ENCODE measurements around the gene OSBPL8.
"Not testable (repeated sequence)": the region's sequence is repeated elsewhere in the genome, so short reads cannot be mapped to it uniquely, and the experiment has no call there.

OSBPL8 gene

DNA sequence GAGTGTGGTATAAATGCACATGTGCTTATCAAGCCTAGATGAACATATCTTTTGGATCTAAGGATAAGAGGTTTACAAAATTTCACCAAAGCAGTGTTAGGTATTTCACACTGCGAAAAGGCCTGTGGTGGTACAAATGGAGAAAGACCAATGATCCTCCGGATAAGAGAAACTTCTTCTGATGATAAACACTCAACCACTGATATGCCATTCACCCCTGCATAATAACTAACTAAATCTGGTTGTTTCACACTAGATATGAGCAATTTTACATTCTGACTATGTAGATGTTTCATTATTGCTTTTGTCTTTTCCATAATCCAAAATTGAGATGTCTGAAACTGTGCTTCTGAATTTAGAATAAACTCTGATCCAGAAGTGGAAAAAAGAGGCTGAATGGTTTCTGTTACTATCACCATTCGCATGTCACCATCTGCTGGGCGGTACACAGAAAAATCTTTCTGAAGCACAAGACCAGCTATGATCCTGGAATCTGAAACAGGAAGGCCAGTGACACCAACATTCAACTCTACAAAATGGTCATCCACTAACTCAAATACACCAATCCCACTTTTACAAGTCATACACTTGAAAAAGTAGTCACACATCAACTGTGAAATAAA is 212.7 kb downstream of the OSBPL8 start:
- peak; percentile 63 to 64 for DNase-seq

DNA sequence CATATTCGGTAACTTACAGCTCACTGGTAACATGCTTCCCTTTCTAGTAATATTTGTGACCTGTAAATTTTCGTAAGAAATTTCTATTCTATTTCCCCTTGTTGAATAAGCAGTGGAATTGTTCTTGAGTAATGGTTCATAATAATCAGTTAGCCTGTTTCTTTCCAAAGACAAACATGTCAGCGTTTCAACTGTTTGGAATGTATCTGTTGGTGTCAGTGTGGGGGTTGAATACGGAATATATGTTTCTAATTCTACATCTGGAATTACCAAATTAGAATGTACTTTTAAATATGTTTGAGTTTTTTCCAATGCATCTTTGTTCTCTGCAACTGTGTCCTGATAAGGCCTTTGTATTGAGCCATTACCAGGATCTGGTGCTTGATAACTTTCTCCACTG is 213.3 kb downstream of the OSBPL8 start:
- DNase-seq: no peak

DNA sequence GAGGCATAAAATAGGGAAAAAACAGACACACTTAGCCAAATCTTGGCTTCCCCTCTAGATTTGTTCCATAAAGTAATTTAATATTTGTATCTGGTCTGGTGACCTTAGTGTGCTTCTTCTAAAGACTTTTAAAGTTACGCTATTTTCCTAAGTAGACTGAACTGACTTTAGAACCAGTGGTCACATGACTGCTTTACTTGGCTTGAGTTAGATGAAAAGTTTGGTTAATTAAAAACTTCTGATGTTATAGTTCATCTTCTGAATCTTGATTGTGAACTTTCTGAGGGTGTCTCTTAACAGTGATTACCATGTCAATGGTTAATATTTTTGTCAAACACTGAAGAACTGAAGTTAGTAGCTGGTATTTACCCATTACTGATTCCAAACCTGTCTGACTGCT is 214.0 kb downstream of the OSBPL8 start:
- no peak for DNase-seq

DNA sequence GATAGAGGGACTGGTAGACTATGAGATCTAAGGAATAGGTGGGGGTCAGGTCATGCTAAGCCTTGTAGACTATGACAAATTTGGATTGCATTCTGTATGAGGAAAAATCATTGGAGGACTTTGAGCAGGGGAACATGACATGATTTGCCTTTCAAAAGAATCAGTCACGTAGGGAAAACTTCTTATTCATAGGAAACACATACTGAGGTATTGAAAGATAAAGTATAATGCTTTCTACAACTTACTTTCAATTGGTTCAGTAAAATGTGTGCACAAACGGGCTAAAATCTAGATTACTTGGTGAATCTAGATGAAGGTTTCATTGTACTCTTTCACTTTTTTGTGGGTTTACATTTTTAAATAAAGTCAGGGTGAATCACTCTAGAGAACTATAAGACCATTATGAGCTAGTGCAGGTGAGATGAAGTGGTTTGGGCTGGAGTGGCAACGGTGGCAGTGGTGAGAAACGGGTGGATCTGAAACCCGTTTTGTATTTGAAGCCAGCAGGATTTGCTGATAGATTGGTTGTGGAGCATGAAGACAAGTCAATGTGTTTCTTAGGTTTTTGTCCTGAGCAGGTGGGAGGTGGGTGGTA is 218.0 kb downstream of the OSBPL8 start:
- no peak for DNase-seq

DNA sequence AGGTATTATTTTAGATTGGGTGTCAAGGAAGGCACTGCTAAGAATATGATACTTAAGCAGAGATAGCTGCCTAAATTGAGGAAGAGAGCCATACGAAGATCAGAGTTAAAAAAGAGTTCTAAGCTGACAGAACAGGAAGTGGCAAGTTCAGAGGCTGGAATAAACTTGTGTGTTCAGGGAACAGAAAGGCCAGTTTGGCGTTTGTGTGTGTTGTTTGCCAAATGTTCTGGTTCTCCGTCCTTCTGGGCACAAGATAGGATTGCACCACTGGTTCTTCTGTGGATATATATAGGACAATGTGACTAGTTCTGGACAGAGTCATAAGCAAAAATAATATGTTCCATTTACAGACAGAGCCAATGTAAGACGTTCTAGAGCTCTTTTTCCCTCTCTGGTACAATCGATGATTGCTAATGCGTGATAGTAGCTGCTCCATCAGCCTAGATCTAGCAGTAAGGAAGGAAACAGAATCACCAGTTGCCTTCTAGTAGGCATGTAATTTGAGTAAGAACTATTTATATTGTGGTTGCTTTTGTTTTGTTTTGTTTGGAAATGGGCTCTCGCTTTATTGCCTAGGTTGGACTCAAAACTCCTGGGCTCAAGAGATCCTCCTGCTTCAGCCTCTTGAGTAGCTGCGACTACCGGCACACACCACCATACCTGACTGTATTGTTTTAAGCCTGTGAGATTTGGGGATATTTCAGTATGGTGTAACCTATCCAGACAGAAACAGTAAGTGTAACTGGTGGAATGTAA is 218.7 kb downstream of the OSBPL8 start:
- DNase-seq: peak in 1 of 2 experiments; percentile 3

DNA sequence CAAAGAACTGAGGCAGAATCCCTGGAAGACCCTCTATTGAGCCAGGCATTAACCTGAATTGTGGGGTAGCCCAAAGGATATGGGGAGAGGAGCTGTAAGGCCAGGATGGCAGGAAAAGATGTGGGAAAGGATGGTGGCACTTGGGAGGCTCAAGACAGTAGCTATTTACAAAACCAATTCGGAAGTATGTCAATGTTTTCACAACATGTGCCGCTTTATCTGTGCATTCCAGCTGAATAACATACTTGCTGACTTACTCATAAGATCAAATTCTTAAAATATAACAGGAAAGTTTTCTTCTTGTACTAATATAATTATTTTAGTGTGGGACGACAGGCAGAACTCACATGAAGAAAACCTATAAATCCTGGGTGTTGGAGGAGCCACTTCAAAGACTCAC is 222.0 kb downstream of the OSBPL8 start:
- DNase-seq: no peak

DNA sequence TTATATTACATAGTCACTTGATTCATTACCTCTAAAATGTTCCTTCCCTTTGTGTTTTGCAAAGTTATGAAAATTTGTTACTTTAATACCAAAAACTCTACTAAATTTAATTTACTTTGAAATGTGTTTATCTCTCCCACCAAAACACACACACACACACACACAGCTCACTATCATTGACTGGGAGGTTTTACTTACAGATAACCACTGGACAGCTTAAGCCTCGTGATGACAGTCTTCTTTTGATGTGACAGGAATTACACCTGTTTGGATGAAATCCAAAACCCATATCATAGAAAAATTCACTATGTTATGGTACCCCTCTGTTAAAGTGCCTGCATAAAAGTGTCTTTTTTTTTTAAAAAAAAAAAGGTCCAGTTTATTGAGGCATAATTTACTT is 227.0 kb downstream of the OSBPL8 start:
- no peak for DNase-seq

DNA sequence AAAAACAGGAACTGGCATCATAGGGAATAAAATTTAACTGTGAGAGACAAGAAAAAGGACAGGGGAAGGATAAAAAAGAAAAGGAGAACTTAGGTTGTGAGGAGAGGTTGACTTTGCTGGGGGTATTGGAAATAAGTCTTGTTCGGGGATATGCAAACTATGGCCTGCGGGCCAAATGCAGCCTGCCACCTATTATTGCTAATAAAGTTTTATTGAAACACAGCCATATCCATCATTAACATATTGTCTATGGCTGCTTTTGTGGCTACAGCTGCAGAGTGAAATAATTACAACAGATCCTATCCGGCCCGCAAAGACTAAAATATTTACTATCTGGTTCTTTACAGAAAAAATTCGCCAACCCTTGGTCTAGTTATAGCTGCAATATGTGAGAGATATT is 230.0 kb downstream of the OSBPL8 start:
- DNase-seq: no peak

DNA sequence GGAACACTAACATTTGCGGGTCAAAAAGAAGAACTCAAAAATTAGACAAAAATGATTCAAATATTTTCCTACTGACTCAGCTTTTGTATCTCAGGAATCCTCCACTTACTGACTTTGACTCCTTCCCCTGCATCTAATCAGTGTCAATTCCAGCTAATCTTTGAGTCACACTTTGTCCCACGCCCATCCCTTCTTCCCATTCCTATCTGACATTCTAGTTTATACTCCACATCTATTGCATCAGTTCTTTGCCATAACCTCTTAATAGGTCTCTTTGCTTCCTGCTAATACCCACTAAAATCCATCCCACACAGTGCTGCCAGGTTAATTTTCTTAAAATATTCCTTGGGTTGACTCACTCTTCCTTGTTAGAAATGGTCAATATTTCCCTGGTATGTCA is 230.4 kb downstream of the OSBPL8 start:
- no peak for DNase-seq

DNA sequence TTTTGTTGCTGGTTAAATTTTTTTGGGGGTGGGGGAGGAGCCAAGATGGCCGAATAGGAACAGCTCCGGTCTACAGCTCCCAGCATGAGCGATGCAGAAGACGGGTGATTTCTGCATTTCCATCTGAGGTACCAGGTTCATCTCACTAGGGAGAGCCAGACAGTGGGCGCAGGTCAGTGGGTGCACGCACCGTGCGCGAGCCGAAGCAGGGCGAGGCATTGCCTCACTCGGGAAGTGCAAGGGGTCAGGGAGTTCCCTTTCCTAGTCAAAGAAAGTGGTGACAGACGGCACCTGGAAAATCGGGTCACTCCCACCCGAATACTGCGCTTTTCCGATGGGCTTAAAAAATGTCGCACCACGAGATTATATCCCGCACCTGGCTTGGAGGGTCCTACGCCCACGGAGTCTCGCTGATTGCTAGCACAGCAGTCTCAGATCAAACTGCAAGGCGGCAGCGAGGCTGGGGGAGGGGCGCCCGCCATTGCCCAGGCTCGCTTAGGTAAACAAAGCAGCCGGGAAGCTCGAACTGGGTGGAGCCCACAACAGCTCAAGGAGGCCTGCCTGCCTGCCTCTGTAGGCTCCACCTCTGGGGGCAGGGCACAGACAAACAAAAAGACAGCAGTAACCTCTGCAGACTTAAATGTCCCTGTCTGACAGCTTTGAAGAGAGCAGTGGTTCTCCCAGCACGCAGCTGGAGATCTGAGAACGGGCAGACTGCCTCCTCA is 239.8 kb downstream of the OSBPL8 start:
- not testable (repeated sequence) for DNase-seq

DNA sequence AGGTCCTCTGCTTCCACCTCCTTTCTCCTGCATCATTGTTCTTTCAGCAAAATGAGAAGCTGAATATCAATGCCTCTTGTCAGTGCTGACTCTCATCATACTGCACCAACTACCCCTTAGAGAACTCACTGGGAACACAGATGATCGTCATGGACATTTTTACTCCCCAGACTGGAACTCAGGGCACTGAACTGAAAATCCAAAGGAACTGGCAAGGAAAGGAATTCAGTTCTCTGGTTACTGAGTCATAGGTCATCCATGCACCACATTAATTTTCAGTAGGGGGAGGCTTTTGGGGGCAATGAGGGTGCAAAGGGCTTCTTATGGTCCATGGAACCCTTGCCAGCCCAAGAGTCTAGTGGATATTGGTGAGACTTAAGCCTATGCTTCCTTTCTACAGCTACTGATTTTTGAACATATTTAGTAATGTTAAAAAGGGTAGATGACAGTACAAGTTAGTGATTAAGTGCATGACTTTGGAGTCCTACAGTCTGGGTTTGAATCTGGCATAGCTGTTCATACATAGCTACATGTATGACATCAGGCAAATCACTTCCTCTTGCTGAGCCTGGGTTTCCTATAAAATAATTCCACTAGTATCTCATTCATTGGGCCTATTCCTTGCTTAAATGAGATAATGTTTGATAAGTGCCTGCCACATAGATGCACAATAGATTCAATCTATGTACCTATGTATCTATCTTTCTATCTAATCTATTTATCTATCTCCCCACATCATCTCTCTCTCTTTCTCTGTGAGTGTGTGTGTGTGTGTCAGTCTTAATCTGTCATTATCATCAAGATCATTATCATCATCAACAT is 240.6 kb downstream of the OSBPL8 start:
- DNase-seq: no peak

DNA sequence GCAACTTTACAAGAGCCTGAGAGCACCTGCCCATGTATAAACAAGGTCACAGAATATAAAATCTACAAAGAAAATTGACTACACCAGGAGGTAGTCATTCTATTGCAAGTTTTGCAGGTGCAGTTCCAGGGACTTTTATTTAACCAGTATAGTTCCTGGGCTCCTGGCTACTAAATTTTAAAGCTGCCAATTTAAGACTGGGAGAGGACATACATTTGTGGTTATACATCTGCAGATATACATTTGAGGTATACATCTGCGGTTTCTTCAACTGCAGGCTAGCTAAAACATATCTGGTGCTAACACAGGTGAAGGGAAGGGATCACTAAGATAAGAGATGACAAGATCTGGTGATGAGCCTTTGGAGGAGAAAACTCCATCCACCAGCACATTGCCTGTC is 241.6 kb downstream of the OSBPL8 start:
- no peak for DNase-seq

DNA sequence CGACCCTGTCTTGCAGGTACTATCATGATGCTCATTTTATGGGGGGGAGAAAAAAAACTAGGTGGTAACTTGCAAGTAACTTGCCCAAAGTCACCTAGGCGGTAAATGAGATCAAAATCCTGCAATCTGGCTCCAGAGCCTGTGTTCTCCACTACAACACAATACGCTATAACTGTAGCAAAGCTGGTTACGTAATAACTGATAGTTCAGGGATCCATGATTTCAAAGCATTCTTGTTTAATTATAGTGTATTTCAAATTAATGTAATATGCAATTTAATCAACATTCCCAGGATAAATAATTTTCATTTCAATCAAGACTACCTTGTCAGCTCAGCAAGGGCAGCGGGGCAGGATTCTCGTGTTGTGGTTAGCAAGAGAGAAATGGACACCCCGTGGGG is 243.1 kb downstream of the OSBPL8 start:
- DNase-seq: no peak

DNA sequence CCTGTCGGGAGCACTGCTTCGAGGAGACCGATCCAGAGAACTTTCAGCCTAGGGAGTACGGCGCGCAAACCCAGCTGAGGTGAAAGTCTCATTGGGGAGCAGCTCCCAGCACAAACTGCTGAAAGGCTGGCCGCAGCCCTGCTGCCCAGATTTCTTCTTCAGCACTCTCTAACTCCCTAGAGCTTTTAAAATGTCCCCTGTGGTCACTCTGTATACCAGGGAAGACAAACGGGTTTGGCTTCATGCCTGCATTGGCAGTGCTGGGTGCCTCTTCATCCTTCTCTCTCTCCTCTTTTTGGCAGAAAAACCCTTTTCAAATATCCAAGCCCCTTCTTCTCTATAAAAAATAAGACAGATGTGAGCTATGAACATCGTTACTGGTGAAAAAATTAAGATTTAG is 246.3 kb downstream of the OSBPL8 start:
- no peak for DNase-seq

DNA sequence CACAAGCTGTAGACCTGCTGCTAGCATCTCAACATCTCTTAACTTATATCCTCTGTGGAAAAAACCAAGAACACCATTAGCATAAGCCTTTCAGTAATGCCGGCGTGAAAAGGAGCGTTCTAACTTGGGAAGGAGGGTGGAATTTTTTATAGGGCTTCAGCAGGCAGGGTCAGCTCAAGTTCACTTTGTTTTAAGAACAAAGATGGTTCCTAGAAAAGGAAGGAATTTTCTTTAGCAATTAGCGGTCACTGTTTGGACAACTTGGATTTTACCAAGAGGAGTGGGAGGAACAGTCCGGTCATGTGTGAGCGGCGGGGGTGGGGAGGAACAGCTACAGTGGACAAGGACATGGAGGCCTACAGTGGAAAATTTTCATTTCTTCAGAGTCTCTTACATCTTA is 247.3 kb downstream of the OSBPL8 start:
- no peak for DNase-seq

DNA sequence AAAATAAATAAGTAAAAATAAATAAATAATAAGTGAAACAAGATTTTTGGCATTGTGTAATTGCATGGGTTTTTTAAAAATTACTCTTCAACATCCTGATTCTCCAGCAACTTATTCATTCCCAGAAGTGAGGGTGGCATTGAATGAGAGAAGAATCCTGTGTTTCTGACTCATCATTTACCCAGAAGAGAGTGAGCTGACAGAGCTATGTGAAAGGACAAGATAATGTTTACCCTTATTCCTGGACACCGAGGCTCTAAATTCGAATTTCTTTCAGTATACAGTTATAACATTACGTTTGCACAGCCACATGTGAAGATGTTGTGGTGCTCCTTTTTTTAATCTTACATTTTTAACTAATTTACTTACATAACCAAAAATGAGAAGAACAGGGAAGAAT is 247.8 kb downstream of the OSBPL8 start:
- no peak for DNase-seq

DNA sequence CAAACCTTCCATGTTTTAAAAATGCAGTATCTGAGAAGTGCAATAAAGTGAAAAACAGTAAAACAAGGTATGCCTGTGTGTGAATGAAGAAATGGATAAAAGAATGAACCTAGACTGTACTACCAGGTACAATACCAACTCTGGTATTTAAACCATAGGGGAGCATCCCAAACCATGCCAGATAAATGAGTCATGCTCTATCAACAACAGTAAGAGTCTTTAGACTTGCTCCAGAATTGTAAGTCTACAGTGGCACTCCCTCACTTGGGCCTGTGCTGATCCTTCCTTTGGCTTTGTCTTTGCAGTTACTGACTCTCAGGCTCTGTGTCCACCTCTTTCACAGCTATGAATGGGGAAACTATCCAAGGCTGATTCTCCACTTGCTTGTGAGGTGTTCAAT is 249.5 kb downstream of the OSBPL8 start:
- no peak for DNase-seq

DNA sequence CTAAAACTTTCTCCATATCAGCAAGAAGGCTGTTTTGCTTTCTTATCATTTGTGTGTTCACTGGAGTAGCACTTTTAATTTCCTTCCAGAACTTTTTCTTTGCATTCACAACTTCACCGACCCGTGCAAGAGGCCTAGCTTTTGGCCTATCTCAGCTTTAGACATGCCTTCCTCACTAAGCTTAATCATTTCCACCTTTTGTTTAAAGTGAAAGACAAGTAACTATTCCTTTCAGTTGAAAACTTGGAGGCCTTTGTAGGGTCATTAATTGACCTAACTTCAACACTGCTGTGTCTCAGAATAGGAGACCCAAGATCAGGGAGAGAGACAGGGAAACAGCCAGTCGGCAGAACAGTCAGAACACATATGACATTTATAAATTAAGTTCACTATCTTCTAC is 250.7 kb downstream of the OSBPL8 start:
- no peak for DNase-seq

DNA sequence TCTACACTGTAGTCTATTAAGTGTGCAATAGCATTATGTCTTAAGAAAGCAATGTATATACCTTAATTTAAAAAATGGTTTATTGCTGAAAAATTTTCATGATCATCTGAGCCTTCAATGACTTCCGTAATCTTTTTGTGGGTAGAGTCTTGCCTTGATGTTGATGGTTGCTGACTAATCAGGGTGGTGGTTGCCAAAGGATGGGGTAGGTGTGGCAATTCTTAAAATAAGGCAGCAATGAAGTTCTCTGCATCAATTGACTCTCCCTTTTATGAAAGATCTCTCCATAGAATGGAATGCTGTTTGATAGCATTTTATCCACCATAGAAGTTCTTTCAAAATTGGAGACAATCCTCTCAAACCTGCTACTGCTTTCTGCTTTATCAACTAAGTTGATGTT is 252.5 kb downstream of the OSBPL8 start:
- DNase-seq: no peak

DNA sequence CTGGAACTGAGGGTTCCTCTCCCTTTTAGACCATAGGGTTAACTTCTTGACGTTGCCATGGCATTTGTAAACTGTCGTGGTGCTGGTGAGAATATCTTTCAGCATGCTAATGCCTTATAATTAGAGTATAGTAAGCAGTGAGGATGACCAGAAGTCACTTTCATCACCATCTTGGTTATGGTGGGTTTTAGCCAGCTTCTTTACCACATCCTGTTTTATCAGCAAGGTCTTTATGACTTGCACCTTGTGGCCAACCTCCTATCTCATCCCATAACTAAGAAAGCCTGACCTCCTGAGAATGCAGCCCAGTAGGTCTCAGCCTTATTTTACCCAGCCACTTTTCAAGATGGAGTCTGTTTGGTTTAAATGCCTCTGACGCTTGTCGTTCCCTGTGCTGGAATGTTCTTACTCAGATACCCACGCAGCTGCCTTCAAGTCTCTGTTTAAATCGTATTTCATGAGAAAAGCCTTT is 255.5 kb downstream of the OSBPL8 start:
- DNase-seq: no peak

DNA sequence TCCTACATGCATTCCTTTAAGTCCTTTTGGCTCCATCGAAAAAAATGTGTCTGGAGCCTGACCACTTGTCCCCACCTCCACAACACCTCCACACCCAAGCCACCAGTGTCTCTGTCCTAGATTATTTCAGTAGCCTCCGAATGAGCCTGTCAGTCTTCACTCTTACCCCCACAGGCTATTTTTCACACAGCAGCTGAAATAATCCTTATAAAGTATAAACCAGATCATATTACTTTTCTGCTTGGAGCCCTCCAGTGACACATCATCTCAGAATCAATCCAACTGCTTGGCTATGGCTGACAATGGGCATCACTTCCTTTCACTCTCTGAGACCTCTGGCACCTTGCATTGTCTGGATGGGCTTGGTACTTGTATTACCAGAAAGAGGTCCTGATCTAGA is 256.2 kb downstream of the OSBPL8 start:
- DNase-seq: no peak
